OCI-M1 (cell line): ENCODE results near the gene IRF2BP1.
"Not testable (repeated sequence)": the region's sequence is repeated elsewhere in the genome, so short reads cannot be mapped to it uniquely, and the experiment has no call there.

Source experiments
- DNase-seq: peaks from one replicate; lab custom pipeline; 2025; lab: John Stamatoyannopoulos, UW

Gene IRF2BP1

DNA sequence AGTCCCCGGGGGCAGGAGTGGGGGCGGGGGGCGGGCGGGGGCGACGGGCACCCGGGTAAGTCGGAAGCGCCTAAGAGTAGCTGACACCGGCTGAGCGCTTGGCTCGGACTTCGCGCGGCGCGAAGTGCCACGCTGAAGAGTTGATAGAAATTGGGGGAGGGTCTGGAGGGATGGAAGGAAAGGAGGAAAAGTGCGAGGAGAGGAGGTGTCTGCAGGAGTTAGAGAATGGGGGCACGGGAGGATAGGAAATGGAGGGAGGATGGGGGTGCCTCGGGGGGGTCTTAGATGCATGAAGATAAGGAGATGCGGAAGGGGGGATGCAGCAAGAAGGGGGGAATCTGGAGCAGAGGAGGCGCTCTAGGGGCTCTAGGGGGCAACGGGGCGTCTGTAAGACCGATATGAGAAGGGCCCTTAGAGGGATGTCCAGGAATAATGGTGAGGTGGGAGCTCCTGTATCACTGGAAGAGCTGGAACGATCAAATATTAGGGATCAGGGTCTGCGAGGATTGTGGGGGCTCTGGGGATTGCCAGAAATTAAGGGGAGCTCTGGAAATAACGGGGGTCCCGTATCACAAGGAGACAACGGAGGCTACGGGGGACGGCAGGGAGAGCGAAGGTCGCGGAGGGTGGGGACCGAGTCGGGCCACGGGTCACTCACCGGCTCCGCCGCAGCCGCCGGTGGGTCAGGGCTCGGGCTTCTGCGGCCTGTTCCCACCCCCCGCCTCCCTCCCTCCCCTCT, 16.1 kb upstream of the IRF2BP1 start, which contains the start of gene MYPOP:
Gene MYPOP (minus strand): TSS at position 702 of the 739 bp plus-strand sequence. CDS start 840 bp downstream, outside the sequence.
- DNase-seq, result peak; percentile 45

DNA sequence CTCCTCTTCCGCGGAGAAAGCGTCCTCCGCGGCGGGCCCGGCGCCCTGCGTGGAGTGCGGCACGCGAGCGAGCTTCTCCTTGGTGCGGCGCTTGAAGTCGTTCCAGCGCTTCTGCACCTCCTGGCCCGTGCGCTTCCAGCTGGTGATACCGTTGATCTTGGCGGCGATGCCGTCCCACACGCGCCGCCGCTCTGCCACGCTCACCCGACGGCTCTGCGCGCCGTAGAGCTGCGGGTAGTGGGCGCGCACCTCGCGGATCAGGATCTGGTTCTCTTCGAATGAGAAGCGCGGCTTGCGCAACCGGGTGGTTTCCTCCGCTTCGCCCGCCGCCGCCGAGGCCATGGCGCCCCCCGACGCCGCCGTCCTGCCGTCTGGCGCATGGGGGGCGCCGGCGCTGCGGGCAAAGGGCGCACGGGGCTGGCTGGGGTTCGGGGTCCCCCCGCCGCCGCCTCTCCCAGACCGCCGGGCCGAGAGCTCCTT, 15.5 kb upstream of the IRF2BP1 start:
- no peak for DNase-seq

DNA sequence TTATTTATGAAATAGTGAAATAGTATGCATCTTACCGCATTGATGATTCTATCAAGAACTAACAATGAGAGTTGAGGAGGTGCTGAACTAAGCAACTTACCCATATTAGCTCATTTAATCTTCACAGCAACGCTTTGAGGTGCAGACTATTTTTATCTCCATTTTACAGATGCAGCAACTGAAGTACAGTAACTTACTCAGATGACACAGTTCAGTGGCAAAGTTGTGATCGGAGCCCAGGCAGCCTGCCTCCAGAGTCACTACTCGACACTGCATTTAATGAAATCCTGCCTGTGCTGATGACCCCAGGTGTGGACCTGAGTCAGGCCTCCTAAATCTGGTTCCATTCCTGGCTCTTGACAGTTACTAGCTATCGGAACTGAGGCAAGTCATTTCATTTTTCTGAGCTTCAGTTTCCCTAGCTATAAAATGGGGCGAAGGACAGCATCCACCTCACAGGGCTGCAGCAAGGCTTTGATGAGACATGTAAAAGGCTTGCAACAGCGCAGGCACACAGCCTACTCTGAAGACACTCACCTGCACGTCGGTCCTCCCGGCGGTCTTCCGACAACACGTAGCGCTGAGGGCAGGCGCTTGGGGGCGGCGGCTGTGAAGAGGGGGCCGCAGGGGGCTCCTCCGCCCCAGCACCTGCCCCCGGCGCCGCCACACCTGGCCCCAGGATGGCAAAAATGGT, 14.9 kb upstream of the IRF2BP1 start:
- peak; percentile 32 for DNase-seq

DNA sequence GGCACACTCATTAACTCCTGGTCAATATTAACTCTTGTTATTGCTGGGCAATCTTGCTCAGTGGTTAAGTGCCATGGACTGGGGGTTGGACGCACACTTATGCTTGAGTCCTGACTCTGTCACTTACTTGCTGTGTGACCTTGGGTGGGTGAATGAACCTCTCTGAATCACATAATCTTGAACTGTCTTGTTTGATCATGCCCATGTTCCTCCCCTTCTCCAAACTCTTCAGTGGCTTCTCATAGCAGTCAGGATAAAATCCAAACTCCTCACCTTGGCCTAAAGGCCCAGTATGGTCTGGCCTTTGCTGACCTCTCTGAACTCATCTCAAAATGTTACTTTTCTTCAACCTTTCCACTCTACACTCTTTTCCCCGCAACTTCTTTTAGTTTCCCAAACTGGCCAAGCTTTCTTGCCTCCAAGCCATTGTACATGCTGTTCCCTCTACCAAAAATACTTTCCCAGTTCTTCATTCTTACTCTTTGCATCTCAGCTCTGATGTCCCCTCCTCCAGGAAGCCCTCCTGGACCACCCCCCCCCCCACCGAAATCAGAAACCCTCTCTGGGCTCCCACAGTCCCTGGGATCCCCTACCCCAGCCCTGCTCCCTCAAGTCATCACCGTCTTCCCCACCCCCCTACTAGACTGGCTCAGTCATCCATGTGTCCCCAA, 14.1 kb upstream of the IRF2BP1 start:
- no peak for DNase-seq

DNA sequence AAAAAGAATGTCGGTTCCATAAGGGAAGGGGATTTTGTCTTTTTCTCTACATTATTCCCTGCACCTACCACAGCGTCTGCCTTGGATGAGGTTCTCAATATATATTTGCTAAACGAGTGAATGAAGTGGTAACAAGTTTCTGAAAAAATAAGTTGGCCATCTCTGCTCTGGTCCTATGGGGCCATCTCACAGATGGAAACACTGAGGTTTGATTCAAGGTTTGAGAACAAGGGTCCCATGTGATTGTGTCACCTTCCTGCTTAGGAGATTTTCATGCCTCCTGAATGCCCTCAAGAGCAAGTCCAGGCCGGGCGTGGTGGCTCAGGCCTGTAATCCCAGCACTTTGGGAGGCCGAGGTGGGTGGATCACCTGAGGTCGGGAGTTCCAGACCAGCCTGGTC, 13.3 kb upstream of the IRF2BP1 start:
- DNase-seq, result no peak

DNA sequence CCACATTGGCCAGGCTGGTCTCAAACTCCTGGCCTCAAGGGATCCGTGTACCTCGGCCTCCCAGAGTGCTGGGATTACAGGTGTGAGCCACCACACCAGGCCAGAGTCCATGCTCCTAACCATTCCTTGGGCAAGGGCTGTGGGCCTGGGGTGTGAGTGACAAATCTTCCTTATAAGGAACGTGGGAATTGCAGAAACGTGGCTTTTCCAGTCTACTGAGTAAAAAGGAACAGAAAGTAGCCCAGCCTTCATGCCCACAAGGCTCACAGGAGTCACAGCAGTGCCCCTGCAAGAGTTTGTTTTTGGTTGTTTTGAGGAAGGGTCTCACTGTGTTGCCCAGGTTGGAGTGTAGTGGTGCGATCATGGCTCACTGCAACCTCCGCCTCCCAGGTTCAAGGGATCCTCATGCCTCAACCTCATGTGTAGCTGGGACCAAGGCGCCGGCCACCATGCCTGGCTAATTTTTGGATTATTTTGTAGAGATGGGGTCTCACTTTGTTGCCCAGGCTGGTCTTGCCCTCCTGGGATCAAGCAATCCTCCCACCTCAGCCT, 11.4 kb upstream of the IRF2BP1 start:
- no peak for DNase-seq

DNA sequence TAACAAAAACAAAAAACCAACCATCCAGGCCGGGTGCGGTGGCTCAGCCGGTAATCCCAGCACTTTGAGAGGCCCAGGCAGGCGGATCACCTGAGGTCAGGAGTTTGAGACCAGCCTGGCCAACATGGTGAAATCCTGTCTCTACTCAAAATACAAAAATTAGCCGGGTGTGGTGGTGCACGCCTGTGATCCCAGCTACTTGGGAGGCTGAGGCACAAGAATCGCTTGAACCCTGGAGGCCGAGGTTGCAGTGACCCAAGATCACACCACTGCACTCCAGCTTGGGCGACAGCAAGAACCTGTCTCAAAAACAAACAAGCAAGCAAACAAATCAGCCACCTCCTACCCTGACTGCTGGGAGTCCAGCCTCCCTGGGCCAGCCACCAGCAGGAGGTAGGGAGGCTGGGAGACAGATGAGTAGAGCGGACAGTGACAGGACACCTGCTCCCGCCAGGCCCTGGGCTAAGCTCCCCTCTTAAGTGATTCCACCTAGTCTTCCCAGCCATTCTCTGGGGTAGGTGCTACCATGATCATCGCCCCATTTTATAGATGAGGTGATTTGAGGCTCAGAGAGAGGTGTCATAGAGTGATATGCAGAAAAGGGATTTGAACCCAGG, 10.2 kb upstream of the IRF2BP1 start:
- DNase-seq, result not testable (repeated sequence)

DNA sequence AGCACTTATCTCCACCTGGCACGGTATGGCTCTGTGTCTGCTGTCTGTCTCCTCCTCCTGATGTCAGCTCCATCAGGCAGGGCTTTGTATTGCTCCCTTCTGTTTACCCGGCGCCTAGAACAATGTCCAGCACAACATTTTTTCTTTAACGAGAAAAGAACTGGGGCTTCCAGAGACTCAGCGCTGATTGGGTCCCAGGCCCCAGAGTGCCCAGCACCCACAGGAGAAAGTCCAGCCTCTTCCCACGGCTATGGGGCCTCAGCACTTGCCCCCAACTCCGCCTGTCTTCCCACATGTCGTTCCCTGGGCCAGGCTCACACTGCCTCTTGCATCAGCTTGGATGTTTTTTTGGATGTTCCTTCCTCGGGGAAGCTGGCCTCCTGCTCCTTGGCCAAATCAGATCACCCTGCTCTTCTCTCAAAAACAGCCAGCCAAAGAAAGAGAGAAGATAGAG, 9.6 kb upstream of the IRF2BP1 start:
- DNase-seq, result no peak

DNA sequence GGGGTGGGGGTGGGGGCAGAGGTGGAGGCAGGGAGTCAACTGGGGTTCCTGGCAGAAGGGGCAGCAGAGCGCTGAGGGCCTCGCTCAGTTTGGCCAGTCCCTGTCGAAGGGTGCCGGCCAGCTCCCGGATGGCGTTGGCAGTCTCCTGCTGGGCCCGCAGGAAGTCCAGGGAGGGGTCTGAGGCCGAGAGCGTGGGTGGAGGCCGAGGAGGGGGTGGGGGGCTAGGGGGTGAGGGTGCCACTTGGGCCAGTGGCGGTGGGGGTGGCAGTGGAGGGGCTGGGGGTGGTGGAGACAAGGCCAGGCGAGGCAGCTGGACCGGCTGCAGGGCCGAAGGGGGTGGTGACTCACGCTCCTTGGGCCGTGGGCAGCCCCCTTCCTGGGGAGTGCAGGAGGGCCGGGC, 4.9 kb upstream of the IRF2BP1 start:
- DNase-seq, result no peak

DNA sequence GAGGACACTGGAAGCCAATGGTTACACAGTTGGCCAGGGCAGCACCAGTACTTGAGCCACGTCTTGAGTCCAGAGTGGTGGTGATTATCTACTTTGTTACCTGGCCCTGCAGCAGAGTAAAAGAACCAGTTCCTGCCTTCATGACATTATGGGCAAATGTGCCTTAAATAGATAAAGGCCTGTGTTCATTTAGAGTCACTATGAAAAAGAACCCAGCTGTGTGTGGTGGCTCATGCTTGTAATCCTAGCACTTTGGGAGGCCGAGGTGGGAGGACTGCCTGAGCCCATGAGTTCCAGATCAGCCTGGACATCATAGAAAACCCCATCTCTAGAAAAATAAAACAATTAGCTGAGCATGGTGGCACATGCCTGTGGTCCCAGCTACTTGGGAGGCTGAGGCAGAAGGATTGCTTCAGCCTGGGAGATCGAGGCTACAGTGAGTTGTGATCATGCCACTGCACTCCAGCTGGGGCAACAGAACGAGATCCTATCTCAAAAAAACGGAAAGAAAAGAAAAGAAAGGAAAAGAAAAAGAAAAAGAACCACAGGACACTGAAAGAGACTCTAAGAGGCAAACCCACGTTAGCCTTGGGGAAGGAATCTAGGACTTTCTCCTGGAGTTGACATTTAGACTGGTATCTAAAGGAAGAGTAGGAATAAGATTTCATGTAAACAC, 3.4 kb upstream of the IRF2BP1 start:
- peak; percentile 61 for DNase-seq

DNA sequence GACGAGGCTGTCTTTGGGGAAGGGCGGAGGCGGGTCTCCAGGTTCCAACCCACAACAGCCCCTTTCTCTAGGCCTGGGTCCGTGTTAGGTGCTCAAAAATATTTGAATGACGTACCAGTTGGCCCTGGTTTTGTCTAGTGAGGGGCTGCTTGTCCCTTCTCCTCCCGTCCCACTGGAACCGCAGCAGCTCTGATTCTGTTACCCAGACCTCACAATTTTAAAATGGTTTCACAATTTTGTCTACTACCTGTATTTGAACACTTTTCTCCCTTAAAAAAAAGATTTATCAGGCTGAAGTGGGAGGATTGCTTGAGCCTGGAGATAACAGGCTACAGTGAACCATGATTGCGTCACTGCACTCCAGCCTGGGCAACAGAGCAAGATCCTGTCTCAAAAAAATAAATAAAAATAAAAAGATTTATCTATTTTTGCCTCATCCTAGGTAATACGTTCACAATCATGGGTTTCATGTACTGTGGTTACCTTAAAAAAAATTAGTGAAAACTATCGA, 1.3 kb upstream of the IRF2BP1 start:
- peak; percentile 66 for DNase-seq

DNA sequence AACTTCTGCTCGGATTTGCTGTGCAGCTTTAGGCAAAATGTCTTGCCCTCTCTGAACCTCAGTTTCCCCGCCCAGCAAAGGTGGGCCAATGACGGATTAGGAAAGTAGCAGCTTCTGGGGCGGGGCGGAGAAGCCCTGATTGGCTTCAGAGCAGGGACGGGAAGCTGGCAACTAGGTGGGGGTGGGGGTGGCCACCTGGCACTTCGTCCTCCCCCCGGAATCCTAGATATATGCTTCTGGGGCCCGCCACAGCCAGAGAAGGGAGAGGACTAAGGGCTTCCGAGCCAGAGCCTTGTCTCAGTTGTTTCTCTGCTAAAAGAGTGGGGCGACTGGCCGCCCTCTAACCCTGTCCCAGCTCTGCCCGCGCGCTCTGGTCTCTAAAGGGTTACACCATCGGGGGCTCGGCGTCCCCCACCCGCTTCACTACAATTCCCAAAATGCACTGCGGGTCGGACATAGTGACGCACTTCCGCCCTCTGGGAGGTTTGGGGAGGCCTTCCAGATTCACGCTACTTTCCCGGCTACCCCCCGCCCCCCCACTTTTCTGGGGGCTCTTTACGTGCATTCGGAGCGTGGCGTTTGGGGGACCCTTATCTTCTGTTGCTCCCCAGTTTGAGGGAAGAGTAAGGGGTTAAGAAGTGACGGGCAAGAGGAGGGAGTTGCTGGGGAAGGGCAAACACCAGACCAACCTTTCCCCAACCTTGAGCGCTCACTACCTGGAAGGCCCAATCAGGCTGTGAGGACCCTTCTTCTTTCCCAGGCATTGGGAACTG, 672 bp upstream of the IRF2BP1 start:
- peak; percentile 96 for DNase-seq

DNA sequence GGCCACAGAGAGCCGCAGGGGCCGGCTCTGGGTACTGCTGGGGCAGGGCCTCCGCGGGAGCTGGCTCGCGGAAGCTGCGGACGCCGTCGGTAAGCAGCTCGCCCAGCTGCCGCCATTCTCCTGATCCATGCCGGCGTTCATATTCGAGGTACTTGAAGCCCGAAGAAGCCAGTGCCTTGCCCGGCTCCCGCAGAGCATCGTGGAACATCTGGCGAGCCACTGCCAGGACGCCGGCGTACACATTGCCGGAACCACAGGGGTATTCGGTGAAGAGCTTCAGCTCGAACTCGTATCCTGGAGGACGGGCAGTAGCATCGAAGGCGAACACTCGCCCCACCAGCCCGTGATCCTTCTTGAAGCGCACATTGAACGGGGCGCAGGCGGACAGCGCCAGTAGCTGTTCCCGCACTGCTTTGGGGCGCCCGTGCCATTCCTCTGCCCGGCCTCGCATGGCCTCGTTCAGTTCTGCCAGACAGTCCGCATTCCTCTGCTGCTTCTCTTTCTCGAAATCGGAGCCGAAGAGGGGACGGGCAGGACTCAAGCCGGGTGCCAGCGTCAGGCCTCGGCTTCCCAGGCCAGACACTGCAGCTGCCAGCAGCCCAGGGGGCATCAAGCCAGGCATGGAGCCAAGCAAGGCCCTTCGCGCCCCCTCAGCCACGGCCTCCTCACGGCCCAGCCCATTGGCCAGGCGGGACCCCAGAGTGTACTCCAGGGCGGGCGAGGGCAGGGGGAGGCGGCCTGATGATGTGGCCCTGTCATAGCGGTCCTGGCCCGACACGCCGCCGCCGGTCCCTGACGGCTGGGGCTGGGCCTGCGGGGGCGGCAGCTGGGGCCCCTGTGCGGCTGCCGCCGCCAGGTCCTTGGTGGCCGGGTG, 1.0 kb downstream of the IRF2BP1 start:
- DNase-seq, result peak; percentile 68

DNA sequence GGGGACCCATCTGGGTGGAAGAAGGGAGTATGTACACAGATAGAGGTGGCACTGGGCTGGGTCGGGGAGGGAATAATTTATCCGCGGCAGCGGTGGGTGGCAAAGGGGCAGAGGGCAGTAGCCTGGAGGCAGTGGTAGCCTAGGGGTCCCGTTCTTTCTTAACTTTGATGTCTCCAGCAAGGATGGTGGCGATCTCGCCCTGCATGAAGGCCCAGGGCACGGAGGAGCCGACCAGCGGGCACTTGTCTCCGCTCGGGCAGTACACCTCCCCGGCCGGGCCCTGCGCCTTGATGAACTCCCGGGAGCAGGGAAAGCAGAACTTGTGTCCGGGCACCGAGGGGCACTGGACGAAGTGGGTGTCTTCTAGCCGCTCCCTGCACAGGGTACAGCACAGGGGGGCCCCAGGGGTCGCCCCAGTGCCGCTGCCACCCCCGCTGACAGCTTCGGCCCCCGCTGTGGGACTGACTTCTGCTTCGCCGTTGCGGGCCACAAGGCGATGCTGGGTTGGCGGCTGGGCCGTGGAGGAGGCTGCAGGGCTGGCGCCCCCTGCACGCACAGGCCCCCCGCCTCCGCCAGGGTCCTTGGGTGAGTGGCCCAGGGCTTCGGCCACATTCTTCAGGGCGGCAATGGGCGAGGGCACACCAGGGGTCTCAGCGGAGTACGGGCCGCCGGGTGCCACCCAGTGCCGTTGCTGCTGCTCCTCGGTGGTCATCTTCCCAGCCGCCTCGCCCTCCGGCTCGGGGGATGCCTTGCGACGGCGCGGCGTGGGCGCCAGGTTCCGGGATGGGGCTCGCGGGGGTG, 1.9 kb downstream of the IRF2BP1 start:
- no peak for DNase-seq

DNA sequence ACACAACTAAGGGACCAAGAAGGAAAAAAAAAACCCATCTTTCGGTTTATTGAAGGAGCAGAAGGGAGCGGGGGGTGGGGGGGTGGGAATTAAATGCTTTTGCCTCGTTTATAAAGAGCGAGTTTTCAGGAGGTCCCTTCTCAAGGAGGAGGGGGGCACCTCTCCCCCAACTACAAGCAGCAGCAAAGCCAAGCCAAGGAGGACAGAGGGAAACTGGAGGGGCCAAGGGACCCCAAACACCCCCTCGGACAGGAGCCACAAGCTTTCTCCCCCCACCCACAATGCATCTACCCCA, 2.4 kb downstream of the IRF2BP1 start:
- no peak for DNase-seq

DNA sequence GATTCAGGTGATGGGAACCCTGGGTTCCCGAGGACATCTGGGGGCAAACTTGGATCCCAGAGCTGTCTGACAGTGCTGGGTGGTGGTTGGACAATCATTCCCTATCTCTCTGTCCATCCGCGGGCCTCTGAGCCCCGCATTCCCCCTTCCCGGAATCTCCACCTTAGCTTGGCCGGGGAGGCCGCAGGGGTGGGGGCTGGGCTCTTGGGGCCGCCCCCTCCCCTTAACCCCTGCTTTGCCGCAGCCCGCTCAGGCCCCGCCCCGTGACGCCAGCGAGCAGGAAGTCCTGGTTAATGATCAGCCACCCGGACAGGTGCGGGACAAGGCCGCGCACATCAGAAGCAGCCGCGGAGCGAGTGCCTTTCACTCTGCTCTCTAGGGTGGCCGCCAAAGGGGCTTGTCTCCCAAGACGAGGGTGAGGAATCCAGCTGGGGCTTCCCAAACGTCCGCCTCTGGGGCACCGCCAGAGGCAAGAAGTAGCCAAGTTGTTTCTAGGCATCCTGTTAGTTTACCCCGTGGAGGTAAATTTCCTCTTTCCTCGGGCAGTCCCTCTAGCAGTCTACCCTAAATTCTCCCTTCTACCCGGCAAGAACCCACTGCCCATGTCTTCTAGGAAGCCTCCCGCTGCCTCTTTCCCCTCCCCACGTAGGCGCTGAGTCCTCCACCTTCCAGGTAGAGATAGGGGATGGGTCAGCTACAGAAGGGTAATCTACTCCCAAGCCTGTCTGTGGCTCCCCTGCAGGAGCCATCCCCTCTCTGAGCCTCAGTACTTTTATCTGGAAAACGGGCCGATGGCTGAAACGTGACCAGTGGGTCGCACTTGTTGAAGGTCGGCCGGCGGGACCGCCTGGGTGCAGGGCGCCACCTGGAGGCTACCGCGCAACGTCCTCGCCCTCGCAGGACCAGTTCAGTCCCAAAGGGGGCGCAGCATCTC, 3.0 kb downstream of the IRF2BP1 start:
- DNase-seq, result peak; percentile 96

DNA sequence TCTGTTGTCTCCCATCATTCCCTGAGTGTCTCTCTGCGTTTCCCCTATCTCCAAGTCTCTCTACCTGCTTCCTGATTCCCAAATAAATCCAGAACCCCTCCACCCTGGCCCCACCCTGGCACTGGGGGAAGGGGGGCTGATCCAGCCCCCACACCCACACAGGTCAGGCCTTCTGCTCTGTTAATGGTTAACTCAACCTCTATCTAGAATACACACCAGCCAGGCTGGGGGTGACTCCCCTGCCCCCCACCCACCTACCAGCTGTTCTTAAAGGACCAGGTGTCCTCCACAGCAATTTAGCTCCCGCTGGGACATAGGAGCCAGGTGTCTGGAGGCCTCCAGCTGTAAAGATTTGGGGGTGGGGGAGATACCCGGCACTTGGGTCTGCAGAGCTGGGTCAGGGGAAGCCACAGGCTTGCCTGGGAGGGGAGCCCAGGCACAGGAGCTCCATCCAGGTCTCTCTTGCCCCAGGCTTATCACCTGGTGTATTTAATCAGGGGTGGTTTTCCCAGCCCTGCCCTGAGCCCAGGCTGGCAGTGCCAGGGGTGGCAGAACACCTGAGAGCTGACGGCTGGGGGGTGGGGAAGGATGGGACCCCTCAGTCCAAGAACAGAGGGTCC, 3.9 kb downstream of the IRF2BP1 start:
- DNase-seq, result no peak
